Measurements from ENCODE around the gene RPS6KA6. TPM values are rescaled to one million over a fixed set of nuclear protein-coding genes. Genes with fewer than 3 reads are reported as not detected.

Gene RPS6KA6
- 2.3 and 2.5 TPM in 2 replicates for total RNA-seq

GRCh38 chrX:84187533-84188319, at the start of gene RPS6KA6:
RPS6KA6 (minus strand) TSS chrX:84188199; CDS start chrX:84187899, 300 bp downstream.

All from regular cardiac myocyte (primary cell).